ENCODE results near the gene TMEM11.

Gene TMEM11, protein sequence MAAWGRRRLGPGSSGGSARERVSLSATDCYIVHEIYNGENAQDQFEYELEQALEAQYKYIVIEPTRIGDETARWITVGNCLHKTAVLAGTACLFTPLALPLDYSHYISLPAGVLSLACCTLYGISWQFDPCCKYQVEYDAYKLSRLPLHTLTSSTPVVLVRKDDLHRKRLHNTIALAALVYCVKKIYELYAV

DNA sequence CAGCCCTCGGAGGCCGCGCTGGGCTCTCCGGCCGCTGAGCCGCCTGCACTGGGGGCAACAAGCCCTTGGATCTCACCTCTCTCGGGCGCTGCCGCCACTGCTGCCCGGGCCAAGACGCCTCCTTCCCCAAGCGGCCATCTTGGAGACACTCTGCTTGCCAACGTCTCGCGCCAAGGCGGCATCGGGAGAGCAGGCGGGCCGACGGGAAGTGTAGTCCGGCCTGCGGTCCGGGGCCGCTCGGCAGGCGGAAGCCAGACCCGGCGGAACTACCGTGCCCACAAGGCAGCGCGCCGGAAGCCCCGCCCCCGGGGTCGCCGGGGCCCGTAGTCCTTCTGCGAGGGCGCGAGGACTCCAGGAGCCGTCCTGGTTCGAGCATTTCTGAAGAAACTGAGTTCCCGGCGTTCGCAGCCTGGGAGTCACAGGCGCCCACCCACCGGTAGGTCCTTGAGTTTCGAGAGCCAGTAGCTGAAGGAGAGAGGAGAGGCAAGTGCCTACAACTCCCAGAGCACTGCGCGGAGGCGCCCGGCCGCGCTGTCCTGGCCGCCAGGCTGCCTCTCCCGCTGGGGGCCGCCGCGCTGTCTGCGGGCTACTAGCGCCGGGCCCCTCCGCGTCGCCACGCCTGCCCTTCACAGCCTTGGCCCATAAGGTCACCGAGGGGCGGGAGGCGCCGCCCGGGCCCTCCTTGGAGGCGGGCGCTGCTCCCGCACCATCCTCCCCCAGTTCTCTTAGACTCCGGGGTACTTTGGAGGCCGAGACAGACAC, at the start of gene TMEM11:
TMEM11 (minus strand) TSS at position 147 of the 762 bp plus-strand sequence; CDS start at position 138, 9 bp downstream.
- peak; percentile 96 for DNase-seq

DNA sequence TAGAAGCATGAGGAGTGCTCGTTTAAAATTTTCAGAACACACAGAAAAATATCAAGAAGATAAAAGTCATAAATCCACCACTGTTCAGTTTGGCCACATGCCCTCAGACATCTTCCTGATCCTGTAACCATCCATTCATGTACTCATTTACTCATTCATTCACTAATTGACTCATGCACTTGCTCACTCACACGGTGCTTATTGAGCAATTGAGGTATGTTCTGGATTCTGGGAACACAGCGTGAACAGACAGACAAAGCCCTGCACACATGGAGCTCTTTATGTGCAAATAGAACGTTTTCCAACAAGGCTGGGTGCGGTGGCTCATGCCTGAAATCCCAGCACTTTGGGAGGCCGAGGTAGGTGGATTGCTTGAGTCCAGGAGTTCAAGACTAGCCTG, 49.4 kb upstream of the TMEM11 start:
- no peak for DNase-seq

DNA sequence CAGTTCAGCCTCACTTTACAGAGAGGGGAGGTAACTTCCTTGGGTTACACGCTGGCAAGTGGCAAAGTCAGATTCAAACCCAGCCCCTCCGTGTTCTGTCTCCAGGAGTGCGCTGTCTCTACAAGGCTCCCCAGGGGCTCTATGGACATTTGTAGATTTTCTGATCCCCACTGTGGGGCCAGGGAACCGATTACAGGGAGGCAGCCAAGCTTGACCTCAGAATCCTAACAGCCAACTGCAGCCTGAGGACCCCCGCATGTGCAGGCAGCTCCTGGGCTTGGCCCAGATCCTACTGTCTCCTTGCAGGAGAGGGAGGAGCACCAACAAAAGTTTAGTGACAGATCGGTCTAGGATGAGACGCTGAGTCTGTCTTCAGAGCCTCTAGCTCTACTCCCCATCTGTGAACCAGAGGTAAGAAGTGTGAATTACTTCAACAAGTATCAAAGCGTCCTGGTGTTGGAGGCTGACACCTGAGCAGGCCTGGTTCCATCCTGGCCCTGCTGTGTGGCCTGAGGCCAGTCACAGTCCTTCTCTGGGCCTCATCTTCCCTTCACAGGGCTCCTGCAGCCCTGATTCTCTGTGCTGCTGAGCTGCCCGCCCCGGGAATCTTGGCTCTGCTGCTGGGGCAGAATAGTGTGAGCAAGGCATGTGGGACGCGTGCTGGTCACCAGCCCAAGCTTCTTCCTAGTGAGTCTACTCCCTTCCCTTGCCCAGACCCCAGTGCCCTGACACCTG, 48.5 kb upstream of the TMEM11 start:
- no peak for DNase-seq

DNA sequence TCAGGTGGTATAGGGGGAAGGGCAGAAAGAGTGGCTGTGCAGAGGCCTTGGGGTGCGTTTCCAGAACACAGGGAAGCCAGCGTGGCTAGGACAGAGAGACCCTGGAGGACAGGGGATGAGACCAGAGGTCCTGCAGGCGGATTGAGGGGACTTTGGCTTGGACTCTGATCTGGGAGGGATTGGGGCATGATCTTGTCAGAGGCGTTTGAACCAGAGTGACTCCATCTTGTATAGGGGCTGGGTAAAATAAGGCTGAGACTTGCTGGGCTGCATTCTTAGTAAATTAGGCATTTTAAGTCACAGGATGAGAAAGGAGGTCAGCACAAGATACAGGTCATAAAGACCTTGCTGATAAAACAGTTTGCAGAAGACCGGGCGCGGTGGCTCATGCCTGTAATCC, 44.6 kb upstream of the TMEM11 start:
- no peak for DNase-seq

DNA sequence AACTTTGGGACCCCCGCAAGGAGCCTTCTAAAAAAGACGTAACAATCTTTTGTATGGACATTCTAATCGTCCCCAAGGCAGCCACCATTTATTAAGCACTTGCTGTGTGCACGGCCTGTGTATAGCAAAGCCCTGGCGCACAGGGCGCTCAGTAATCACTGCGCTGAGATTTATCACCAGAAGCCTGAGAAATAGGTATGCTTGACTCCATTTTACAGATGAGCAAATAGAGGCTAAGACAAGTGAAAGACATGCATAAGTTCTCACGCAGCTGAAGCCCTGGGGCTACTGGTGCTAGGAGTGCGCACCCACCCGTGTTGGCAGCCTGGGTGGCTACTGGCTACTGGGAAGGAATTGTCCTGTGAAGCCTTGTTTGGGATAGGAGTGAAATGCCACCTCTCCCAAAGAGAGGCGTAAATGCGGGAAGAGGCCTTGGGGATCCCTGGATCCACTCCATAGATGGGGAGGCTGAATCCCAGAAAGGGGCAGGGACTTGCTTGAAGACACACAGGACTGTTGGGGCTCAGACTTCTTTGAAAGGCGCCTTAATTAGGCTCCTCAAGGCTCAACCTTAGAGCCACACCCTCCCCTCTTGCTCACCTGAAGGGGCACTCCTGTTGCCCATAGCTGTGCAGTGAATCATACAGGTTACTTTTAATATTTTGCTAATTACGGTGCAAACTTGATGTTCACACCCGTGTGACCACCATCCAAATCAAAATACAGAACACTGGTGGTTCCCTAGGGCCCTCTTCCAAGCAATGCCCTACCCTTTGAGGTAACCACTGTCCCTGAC, 39.9 kb upstream of the TMEM11 start:
- DNase-seq, result no peak

DNA sequence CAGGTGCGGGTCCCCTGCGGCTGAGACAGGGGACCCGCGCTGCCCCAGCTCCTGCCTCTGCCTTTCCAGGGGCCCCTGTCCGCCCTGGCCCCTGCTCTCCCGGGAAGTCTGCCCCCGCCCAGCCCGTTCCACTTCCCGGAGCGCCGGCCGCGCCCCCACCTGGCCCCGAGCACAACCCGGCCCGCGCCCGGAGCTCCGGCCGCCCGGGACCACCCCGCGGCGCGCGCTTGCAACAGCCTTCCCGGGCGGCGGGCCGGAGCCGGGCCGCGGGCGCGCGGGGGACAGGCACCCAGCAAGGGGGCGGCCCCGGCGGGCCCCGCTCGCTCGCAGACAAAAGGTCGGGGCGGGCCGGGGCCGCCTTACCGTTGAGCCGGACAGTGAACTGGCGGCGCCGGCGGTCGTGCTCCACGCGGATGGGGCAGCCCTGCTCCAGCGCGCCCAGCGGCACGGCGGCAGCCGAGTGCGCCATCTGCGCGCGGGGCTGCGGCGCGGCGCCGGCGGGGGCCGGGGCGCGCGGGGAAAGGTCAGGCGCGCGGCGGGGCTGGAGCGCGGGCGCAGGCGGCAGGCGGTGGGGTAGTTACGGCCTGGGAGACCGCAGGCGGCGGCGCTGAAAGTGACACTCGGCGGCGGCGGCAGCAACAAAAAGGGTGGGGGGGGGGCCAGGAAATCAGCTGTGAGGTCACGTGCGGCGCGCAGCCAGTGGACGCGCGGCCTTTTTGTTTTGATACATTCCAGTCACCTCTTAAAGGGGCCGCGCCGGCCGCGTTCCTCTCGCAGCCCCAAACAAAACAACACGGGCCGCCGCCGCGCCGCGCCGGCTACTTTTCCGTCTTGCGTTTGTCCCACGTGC, 39.1 kb upstream of the TMEM11 start, which contains the start of gene NATD1:
NATD1 (minus strand) TSS at position 615 of the 850 bp plus-strand sequence; CDS start at position 469, 146 bp downstream.
- DNase-seq, result peak; percentile 88

DNA sequence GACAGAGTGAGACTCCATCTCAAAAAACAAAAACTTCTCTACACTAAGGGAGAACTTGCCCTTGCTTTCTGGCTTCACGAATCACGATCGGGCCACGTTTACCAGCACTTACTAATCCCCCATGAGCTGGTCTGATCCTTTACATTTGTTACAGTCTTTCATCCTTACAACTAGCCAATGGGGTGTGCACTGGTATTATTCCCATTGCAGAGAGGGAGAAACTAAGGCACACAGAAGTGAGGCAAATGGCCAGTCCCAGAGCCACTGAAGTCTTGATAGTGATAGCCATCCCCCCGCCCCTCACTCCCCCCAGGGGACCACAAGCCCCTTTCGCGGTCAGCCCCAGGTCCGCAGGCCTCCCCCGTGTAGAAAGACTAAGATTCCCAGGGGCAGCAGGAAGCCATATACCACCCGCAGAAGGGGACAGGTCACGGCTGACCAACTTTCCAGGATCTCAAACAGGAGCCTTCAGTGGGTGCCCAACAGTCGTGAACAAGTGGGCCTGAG, 38.4 kb upstream of the TMEM11 start:
- DNase-seq, result no peak

DNA sequence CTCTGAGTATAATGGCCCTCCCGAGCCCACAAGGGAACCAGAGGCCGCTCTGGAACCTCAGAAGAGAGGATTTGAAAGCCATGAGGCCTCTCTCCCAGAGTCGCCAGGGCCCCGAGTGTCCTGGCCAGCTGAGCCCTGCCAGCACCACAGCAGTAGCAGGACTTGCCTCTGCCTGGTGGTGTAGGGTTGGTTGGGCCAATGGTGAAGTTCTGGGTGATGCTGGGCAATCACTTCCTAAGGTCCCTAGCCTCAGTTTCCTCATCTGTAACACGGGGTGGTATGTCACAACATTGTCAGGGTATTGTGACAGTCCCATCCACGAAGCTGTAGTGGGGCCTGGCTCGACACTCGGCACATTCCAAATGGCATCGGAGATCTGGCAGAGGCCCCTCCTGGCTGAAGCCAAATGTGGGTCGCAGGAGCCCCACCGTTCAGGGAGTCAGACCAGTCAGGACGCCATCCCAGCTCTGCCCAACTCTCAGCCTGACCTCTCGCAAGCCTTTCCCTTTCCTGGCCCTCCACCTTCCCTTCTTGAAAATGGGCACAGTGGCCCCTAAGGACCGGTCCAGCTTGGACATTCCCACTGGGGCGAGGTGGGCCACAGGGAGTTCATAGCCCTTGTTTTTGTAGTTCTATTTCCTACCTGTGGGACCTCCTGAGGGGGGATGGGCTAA, 37.5 kb upstream of the TMEM11 start:
- DNase-seq, result no peak

DNA sequence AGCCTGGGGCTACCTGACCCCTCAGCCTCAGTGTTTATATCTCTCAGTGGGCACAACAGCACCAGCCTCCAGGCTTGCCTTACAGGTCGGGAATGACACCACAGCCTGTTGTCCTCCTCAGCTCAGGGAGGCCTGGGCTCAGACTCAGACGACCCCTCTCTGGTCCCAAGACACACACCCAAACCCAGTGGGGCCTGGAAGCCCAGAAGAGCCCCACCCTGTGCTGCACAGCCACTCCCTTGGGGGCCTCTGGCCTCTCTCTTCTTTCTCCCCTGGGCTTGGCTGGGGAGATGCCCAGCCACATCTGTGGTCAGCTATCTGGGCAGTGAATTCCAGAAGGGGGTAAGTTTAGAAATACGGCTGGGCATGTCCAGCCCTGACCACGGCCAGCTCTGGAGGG, 36.9 kb upstream of the TMEM11 start:
- DNase-seq, result no peak

DNA sequence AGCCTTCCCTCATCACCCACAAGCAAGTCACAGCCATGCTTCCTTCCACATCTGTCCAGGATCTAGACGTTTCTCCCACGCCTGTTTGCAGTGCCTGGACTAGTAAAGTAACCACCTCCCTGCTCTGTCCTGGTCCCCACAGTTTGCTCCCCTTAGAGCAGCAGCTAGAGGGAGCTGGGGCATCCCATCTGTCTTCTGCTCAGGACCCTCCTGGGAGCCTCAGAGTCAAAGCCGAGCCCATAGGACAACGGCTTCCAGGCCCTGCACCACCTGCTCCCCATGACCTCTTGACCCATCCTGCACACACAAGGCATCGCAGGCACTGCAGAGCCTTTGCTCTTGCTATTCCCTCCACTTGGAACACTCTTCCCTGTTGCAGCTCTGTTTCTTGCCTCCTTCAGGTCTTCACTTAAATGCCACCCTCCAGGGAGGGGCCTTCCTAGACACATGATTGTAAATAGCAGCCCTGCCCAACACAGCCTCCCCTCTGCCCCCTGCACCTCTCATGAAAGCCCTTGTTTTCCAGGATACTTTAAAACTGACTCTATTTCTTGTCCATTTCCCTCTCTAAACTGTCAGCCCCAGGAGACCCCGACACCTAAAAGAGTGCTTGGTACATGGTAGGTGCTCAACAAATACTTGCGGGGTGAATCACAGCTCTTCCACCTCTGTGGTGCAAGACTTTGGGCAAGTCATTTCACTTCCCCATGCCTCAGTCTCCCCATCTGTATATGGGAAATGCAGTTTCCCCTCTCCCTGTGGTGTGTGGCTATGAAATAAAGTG, 36.2 kb upstream of the TMEM11 start:
- DNase-seq, result no peak

DNA sequence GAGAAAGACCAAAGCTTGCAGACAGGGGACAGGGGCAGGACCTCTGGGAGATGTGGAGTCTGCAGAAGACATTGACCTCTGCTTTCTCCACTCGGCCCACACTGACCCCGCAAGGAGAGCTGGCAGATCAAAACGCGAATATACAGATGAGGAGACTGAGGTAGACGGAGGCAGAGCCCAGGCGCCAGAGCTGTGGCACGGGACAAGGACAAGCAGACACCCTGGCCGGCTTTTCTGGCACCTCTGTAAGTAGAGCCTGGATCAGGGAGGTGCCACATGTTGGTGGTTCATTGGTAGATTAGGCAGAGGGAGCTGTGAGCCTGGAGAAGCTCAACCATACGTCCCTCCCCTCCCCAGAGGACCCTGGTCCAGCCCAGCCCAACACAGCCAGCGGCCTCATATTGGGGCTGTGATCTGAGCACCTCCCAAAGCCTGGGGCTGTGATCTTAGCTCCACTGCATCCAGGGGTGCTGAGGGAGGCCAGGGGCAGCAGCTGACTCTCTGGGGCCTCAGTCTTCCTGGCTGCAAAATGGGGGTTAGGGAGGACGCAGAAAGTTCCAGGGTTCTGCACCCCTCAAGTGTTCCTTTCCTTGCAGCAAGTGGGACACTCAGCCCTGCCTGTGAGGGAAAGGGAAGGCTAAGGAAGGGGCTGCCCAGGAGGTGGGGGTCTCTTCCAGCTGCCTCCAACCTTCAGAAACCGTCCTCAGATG, 35.3 kb upstream of the TMEM11 start:
- DNase-seq, result no peak

DNA sequence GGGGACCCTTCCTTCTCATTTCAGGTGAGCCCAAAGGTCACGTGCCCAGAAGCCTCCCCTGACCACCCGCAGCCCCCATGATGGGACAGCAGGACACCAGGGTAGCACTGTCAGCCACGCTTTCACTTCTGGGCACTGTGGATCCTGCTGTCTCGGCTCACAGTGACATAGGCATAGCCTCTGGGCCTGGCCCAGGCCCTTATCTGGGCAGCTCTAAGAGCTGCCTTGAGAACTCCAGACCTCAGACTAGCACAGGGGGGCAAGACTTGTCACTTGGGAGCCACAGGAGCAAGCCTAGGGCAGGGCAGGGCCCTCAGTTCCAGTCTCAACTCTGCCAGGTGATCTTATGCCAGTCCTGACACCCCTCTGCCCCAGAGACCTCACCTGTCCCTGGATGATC, 34.5 kb upstream of the TMEM11 start:
- DNase-seq, result no peak

DNA sequence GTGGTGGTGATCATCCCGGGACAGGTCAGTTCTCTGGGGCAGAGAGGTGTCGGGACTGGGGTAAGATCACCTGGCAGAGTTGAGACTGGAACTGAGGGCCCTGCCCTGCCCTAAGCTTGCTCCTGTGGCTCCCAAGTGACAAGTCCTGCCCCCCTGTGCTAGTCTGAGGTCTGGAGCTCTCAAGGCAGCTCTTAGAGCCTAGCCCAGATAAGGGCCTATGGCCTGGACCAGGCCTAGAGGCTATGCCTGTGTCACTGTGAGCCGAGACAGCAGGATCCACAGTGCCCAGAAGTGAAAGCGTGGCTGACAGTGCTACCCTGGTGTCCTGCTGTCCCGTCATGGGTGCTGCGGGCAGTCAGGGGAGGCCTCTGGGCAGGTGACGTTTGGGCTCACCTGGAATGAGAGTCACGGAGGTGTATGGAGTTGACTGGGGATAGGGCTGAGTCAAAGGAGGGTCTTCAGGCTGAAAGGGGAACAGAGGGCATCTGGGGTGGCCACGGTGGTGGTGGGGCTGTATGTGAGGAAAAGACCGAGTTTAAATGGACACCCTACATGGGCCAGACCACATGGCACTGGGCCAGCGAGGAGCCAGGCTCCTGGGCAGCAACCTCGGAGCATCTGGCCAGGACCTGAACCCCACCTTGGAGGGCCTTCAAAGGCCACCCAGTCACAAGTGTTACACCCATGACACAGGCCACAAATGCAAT, 33.7 kb upstream of the TMEM11 start:
- no peak for DNase-seq

DNA sequence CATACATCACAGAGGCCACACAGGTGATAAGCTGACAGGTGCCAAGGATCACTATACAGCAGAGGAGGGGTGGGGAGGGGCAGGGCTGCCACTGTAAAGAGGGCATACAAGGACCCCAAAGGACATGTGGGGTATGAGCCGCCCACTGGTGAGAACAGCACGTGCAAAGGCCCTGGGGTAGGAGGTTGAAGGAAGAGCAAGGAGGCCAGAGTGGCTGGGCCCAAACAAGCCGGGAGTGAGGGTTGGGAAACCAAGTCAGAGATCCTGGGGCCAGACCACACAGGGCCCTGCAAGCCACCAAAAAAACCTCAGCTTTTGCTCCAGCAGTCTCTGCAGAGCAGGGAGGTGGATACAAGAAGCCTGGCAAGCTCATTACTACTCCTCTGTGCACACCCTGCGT, 32.7 kb upstream of the TMEM11 start:
- no peak for DNase-seq

DNA sequence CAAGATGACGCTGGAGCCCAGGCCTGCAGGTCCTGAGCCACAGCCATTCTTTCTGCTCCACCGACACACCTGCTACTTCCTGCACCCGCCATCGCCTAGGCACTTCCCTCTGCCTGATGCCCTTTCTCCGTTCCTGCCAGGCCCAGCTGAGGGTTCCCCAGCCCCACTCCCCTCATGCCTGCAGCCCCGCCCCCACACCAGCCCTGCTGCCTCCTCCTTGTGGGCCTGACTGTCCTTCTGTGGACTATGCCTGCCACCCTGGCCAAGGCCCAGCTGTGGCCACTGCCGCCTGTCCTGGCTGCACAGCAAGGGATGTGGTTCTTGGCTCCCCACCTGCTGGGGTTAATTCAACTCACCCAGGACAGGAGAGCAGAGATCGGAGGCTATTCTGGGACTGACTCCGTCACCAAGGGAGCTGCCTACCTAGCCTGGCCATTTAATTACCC, 31.7 kb upstream of the TMEM11 start:
- no peak for DNase-seq

DNA sequence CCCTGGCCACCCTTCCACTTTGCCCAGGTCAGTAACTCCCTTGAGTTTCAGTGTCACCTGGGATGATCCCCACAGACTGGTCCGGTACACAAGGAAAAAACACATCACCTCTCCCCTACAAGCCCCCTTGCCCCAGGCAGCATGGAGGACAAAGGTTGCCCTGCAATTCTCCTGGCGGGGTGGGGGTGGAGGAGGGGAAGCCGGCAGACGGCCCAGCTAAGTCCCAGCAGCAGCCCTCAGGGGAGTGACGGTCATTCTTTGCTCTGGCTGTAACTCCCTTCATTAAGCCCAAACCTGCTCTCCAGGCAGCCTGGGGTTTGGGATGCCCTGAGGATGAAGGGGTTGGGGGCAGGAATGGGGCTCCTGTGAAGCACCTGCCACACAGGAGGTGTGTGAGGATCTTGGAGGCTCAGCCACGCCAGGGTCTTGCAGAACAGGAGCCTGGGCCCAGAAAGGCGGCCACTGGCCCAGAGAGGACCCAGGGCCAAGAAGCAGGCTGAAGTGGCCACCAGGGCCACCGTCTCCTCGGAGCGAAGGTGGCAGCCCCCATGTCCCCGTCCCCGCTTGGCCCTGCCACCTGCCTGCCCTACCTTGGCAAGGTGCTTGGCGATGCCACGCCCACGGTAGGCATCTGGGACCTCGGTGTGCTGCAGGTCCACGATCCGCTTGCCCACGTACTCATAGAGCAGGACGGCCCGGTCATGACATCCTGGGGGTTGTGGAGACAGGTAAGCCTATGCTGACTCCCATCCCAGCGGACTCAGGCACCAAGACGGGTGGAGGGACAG, 29.7 kb upstream of the TMEM11 start:
- no peak for DNase-seq

DNA sequence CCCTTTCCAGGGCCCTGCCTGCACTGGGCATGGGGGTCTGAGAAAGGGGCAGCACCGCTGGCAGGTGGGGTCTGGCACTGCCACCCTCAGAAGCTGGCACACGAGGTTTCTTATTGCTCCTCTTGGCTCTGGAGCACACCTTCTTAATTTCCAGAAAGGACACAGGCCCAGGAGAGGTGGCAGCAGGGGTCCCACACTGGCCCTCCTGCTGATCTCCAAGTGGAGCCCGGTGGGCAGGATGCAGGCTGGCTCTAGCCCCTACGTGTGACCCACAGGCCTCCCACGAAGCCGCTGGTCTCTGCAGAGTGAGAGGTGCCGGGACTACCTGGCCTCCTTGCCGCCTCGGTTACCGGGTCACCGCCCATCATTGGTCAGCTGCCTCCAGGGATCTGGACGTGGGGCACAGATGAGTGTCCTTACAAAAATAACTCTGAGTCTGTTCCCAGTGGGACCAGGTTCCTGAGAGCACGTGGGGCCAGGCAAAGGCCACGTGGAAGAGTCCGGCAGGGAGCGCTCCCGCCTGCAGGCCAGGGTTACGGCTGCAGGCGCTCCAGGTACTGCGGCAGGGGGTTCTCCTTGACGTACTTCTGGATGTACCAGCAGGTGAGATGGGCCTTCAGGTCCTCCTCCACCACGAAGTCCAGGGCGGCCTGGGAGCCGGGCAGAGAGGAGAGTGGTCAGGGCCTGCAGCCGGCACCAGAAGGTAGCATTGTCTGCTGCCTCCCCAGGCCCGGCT, 29.0 kb upstream of the TMEM11 start:
- no peak for DNase-seq

Data from CD4-positive, alpha-beta T cell treated with Interleukin-17A for 4 hours (primary cell).